ENCODE measurements around the gene RIPOR3.
"Not testable (repeated sequence)": the region's sequence is repeated elsewhere in the genome, so short reads cannot be mapped to it uniquely, and the experiment has no call there.

The RIPOR3 gene

GRCh38 chr20:50654904-50655303 is 36.4 kb downstream of the RIPOR3 start:
- DNase-seq = no peak

- no peak for DNase-seq
Measured at GRCh38 chr20:50652702-50653294, 38.5 kb downstream of the RIPOR3 start.

GRCh38 chr20:50651676-50652075 is 39.7 kb downstream of the RIPOR3 start:
- no peak for DNase-seq

GRCh38 chr20:50649590-50649989 is 41.8 kb downstream of the RIPOR3 start:
- no peak for DNase-seq

- no peak for DNase-seq
Measured at GRCh38 chr20:50648651-50649050, 42.7 kb downstream of the RIPOR3 start.

GRCh38 chr20:50646483-50646996 is 44.8 kb downstream of the RIPOR3 start:
- DNase-seq = no peak

GRCh38 chr20:50645253-50646068 is 45.9 kb downstream of the RIPOR3 start:
- no peak for DNase-seq

GRCh38 chr20:50642288-50642803 is 49.0 kb downstream of the RIPOR3 start:
- DNase-seq = no peak

- not testable (repeated sequence) for DNase-seq
Measured at GRCh38 chr20:50641625-50642287, 49.6 kb downstream of the RIPOR3 start.

- DNase-seq = not testable (repeated sequence)
Measured at GRCh38 chr20:50639971-50640711, 51.2 kb downstream of the RIPOR3 start.

- not testable (repeated sequence) for DNase-seq
Measured at GRCh38 chr20:50638015-50638847, 53.1 kb downstream of the RIPOR3 start.

GRCh38 chr20:50636601-50637540 is 54.5 kb downstream of the RIPOR3 start:
- DNase-seq = no peak

- peak; percentile 64 for DNase-seq
Measured at GRCh38 chr20:50635676-50636600, 55.4 kb downstream of the RIPOR3 start.

GRCh38 chr20:50635014-50635557 is 56.3 kb downstream of the RIPOR3 start:
- DNase-seq = no peak

- DNase-seq = no peak
Measured at GRCh38 chr20:50634191-50634590, 57.2 kb downstream of the RIPOR3 start.

GRCh38 chr20:50633361-50633760 is 58.0 kb downstream of the RIPOR3 start:
- DNase-seq = no peak

- no peak for DNase-seq
Measured at GRCh38 chr20:50632701-50633100, 58.6 kb downstream of the RIPOR3 start.

- no peak for DNase-seq
Measured at GRCh38 chr20:50632236-50632635, 59.1 kb downstream of the RIPOR3 start.

Measured in NCI-H1436 (cell line).